Activated naive CD8-positive, alpha-beta T cell treated with anti-CD3 and anti-CD28 coated beads for 36 hours (primary cell): ENCODE results near the gene CSF2RB. TPM values are rescaled to one million over a fixed set of nuclear protein-coding genes. Genes with fewer than 3 reads are reported as not detected.

Experiments used
- DNase-seq: peaks from one replicate; pipeline ENCODE4 v3.0.0; 2021
- H3K27ac Mint-ChIP-seq: one replicate; pipeline ENCODE4 v1.8.0; 2022; ENCODE audit warnings: mild to moderate bottlenecking, moderate library complexity, mixed read lengths
- H3K27me3 Mint-ChIP-seq: one replicate; pipeline ENCODE4 v1.8.0; 2022; ENCODE audit warnings: mild to moderate bottlenecking, mixed read lengths
- H3K36me3 Mint-ChIP-seq: one replicate; pipeline ENCODE4 v1.8.0; 2021; ENCODE audit warnings: mild to moderate bottlenecking, mixed read lengths
- H3K4me1 Mint-ChIP-seq: one replicate; pipeline ENCODE4 v1.8.0; 2021; ENCODE audit warnings: mixed read lengths
- H3K4me3 Mint-ChIP-seq: one replicate; pipeline ENCODE4 v1.8.0; 2022; ENCODE audit warnings: mild to moderate bottlenecking, moderate library complexity, mixed read lengths
- H3K9me3 Mint-ChIP-seq: one replicate; pipeline ENCODE4 v1.8.0; 2022; ENCODE audit warnings: mixed read lengths
- total RNA-seq, 2 experiments: library from RNA; stranded (reverse); gene quantifications; one replicate each; pipeline ENCODE4 v1.2.3, GENCODE V29; 2021

The CSF2RB gene
- under 1 TPM; 0.14 to 0.31 TPM for total RNA-seq

DNA sequence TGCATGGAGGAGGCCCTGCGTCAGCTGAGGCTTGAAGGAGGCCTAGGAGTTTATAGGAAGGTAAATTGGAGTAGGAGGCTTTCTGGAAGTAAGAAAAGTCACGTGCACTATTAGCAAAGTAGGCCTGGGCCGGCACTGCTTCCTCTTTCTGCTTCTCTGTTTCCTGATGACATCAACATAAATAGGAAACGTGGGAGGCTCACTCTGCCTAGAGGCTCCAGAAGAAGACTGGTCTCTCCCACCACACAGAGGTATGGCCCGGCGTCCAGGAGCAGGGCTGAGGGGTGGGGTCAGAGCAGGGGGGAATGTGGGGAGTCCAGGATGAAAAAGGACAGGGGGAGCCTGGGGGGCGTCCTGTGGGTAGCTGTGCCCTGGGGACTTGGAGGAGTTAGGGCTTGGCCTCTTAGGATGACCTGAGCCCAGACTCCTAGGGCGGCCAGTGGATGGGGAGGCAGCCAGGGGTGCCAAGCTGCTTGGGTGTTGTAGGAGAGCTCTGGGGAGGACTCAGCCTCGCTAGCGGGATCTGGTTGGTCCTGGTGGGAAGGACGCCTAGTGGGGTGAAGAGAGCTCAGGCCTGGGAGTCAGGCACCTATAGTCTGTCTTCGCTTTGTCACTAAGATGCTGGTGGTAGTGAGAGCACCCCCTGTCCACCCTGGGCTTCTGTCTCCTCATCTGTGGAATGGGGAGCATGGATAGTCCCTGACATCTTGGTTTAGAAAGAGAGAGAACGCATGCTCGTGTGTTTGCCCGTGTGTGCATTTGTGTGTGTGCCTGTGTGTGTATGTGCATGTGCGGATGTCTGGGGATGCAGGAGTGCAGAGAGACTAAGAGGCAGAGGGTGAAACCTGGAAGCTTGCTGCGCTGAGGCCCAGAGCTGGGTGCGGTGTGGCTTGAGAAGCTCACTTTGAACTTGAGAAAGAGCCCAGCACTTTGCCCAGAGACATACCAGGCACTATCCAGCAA, at the start of gene CSF2RB:
TSS of gene CSF2RB (plus strand) at position 202 of the 963 bp plus-strand sequence. CDS start 8,580 bp downstream, outside the sequence.
- Mint-ChIP-seq H3K4me1 (no peaks in the 10 kb centered on the region), H3K9me3 (no peaks in the 10 kb centered on the region), H3K27ac (no peak within 1 kb of the TSS), H3K4me3 (no peak within 1 kb of the TSS), H3K36me3 (no peaks in the 10 kb centered on the region), H3K27me3 (peaks cover 18% of the 10 kb centered on the region)
- DNase-seq = no peak

GRCh38 chr22:36863979-36864378, 49.4 kb upstream of the CSF2RB start:
- H3K27ac Mint-ChIP-seq = no peak overlapping the region
- H3K36me3 Mint-ChIP-seq = no peaks in the 10 kb centered on the region
- peaks cover 3% of the 10 kb centered on the region for H3K27me3 Mint-ChIP-seq
- H3K4me1 Mint-ChIP-seq = peaks cover 16% of the 10 kb centered on the region
- DNase-seq = no peak
- no peaks in the 10 kb centered on the region for H3K9me3 Mint-ChIP-seq
- H3K4me3 Mint-ChIP-seq = no peak overlapping the region

DNA sequence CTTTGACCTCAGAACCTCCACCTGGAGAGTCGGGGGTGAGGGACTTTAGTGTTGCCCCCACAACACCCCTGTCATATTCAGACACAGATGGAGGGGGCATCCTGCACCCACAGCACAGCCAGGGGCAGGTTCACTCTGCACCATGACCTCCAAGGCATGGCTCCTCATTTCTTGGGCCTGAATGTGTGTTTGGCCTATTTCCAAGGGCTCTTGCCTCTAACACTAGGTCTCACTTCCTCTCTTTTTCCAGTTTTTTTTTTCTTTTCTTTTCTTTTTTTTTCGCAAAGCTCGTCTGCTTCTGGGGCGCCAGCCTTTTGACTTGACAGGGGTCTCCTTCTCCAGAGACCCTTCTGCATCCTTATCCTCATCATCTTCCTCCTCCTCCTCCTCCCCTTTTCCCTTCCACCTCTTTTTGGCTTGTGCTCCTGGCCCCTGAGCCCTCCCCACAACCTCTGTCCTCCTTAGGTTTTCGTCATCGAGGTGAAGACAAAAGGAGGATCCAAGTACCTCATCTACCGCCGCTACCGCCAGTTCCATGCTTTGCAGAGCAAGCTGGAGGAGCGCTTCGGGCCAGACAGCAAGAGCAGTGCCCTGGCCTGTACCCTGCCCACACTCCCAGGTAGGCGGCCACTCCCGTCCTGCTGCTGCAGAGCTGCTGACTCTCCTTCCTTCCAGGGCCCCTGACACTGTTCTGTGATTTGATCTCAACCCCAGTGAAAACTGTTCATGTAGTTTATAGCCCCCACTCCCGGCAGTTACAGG, 48.8 kb upstream of the CSF2RB start:
- Mint-ChIP-seq H3K4me3 (no peak overlapping the region), H3K27ac (no peak overlapping the region), H3K36me3 (no peaks in the 10 kb centered on the region), H3K9me3 (no peaks in the 10 kb centered on the region), H3K27me3 (peaks cover 3% of the 10 kb centered on the region), H3K4me1 (peaks cover 16% of the 10 kb centered on the region)
- no peak for DNase-seq

DNA sequence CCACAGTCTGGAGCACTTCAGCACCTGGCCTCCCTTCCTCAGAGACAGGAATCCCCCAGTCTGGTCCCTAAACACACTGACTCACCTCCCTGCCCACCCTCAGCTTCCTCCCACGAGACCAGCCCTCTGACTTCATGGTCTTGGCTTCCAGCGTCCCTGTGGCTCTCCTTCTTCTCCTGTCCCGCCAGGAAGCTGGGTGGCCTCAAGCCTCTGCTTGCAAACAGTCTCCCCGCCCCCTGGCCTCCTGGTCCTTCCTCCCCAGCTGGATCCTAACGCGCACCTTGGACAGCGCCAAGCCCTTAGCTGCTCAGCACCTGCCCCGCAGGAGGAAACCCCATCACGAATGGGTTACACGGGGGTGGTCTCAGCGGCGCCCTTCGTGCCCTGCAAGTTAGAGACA, 48.1 kb upstream of the CSF2RB start:
- peaks cover 3% of the 10 kb centered on the region for H3K27me3 Mint-ChIP-seq
- H3K36me3 Mint-ChIP-seq = no peaks in the 10 kb centered on the region
- no peaks in the 10 kb centered on the region for H3K9me3 Mint-ChIP-seq
- no peak overlapping the region for H3K4me3 Mint-ChIP-seq
- H3K27ac Mint-ChIP-seq = no peak overlapping the region
- no peak for DNase-seq
- H3K4me1 Mint-ChIP-seq = peaks cover 13% of the 10 kb centered on the region

DNA sequence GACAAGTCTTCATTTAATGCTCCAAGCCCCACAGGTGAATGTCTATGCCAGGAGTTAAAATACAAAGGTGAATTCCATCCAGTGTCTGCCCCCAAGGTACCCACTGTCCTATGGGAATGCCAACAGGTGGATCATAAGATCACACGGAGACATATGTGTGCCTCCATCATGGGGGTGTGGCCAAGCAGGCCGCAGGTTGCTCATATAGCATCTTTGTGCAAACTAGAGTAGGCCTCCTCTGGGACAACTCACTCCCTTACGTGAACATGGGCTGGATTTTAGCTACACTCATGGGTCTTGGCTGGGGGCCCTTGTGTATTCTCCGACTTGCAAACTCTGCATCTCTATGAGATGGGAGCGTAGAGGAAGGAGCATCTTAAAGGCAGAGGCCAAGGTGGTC, 45.7 kb upstream of the CSF2RB start:
- DNase-seq = no peak
- peaks cover 4% of the 10 kb centered on the region for H3K4me1 Mint-ChIP-seq
- no peak overlapping the region for H3K4me3 Mint-ChIP-seq
- no peaks in the 10 kb centered on the region for H3K36me3 Mint-ChIP-seq
- H3K27ac Mint-ChIP-seq = no peak overlapping the region
- H3K9me3 Mint-ChIP-seq = no peaks in the 10 kb centered on the region
- peaks cover 3% of the 10 kb centered on the region for H3K27me3 Mint-ChIP-seq

DNA sequence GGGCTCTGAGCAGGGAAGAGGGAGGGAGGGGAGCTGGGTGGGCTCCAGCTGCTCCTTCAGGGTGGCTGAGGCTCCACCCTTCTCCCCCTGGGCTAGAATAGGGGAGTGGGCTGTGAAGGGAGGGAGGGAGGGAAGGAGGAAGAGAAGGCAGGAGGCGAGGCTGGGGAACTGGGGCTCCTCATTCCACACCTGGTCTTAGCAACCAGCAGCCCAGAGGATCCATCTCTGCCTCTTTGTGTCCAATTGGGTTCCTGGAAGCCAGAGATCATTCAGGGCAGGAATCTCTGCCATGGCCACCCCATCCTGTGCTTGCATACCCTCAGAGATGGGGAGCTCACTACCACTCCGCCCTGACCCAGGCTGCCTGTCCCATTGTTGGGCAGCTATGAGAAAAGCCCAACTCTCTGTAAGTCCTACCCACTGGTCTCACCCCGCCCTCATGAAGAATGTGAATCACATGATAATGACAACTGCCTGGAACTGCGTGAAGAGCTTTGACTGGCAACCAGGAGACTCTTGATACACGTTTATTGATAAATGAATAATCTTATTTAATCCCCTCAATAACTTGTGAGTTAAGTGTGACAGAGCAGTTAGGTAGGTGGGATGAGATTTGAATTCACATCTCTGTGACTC, 44.8 kb upstream of the CSF2RB start:
- Mint-ChIP-seq H3K36me3 (no peaks in the 10 kb centered on the region), H3K27me3 (peaks cover 3% of the 10 kb centered on the region), H3K4me1 (peaks cover 11% of the 10 kb centered on the region), H3K27ac (no peak overlapping the region), H3K9me3 (no peaks in the 10 kb centered on the region), H3K4me3 (no peak overlapping the region)
- no peak for DNase-seq

- H3K4me1 Mint-ChIP-seq = peaks cover 12% of the 10 kb centered on the region
Observed at GRCh38 chr22:36870250-36870649, 43.2 kb upstream of the CSF2RB start.

GRCh38 chr22:36871669-36872081, 41.8 kb upstream of the CSF2RB start:
- Mint-ChIP-seq H3K9me3 (no peaks in the 10 kb centered on the region), H3K27me3 (peaks cover 3% of the 10 kb centered on the region), H3K36me3 (no peaks in the 10 kb centered on the region), H3K4me1 (peaks cover 12% of the 10 kb centered on the region), H3K27ac (no peak overlapping the region), H3K4me3 (no peak overlapping the region)
- no peak for DNase-seq

More at GRCh38 chr22:36870250-36870649, 43.2 kb upstream of the CSF2RB start:
- Mint-ChIP-seq H3K36me3 (no peaks in the 10 kb centered on the region), H3K27me3 (peaks cover 3% of the 10 kb centered on the region), H3K27ac (no peak overlapping the region), H3K4me3 (no peak overlapping the region), H3K9me3 (no peaks in the 10 kb centered on the region)
- no peak for DNase-seq

DNA sequence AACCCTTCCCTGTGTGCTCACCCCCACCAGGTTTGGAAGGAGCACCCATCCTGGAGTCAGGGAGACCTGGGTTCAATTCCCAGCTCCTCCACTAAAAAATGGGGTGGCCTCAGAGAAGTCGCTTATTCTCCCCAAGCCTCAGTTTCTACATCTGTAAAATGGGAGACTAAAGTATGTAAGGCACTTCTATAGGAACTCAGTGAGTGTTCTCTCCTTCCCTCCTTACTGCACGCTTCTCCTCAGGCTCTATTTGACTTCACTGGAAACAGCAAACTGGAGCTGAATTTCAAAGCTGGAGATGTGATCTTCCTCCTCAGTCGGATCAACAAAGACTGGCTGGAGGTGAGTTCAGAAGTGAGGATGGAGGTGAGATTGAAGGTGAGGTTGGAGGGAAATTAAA, 41.3 kb upstream of the CSF2RB start:
- H3K27ac Mint-ChIP-seq = no peak overlapping the region
- H3K9me3 Mint-ChIP-seq = no peaks in the 10 kb centered on the region
- no peaks in the 10 kb centered on the region for H3K36me3 Mint-ChIP-seq
- H3K27me3 Mint-ChIP-seq = peaks cover 3% of the 10 kb centered on the region
- DNase-seq = no peak
- peaks cover 12% of the 10 kb centered on the region for H3K4me1 Mint-ChIP-seq
- no peak overlapping the region for H3K4me3 Mint-ChIP-seq

- peaks cover 3% of the 10 kb centered on the region for H3K27me3 Mint-ChIP-seq
- peaks cover 12% of the 10 kb centered on the region for H3K4me1 Mint-ChIP-seq
- H3K27ac Mint-ChIP-seq = peak overlapping the region; percentile 36
- DNase-seq = no peak
- H3K9me3 Mint-ChIP-seq = no peaks in the 10 kb centered on the region
- H3K4me3 Mint-ChIP-seq = no peak overlapping the region
- no peaks in the 10 kb centered on the region for H3K36me3 Mint-ChIP-seq
Observed at GRCh38 chr22:36872866-36873498, 40.4 kb upstream of the CSF2RB start.

GRCh38 chr22:36873614-36874308, 39.7 kb upstream of the CSF2RB start:
- peak; percentile 46 for DNase-seq
- Mint-ChIP-seq H3K4me1 (peaks cover 12% of the 10 kb centered on the region), H3K9me3 (no peaks in the 10 kb centered on the region), H3K4me3 (no peak overlapping the region), H3K36me3 (no peaks in the 10 kb centered on the region), H3K27me3 (no peaks in the 10 kb centered on the region), H3K27ac (peak overlapping the region; percentile 83)

GRCh38 chr22:36874309-36874696, 39.1 kb upstream of the CSF2RB start:
- no peaks in the 10 kb centered on the region for H3K27me3 Mint-ChIP-seq
- H3K27ac Mint-ChIP-seq = peak overlapping the region; percentile 83
- peaks cover 12% of the 10 kb centered on the region for H3K4me1 Mint-ChIP-seq
- no peak overlapping the region for H3K4me3 Mint-ChIP-seq
- H3K9me3 Mint-ChIP-seq = no peaks in the 10 kb centered on the region
- H3K36me3 Mint-ChIP-seq = no peaks in the 10 kb centered on the region
- DNase-seq = no peak

DNA sequence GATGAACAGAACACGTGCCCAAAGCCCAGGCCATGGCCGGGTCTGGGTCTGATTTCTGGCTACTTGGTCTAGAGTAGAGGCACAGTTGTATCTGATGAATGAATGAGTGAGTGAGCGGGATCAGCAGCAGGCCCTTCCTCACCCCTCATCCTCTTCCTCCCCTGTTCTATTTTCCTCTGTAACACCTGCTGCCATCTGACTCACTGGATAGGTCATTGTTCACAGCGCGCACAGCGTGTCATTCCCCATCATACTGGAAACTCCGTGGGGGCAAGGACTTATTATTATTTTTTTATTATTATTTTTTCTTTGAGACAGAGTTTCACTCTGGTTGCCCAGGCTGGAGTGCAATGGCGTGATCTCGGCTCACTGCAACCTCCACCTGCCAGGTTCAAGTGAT, 38.7 kb upstream of the CSF2RB start:
- H3K27ac Mint-ChIP-seq = no peak overlapping the region

DNA sequence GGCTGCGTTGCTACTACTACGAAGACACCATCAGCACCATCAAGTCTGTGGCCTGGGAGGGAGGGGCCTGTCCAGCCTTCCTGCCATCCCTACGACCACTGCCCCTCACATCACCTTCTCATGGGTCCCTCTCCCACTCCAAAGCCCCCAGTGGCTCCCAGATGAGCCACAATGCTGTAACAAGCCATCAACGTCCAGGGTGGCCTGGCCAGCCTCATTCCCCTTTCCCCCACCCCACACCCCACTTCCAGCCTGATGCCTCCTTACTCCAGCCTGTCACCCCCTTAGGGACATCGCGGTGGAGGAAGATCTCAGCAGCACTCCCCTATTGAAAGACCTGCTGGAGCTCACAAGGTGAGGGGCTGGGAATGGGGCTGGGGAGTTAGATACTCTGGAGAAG, 37.7 kb upstream of the CSF2RB start:
- no peak overlapping the region for H3K27ac Mint-ChIP-seq
- no peak overlapping the region for H3K4me3 Mint-ChIP-seq
- DNase-seq = no peak
- H3K27me3 Mint-ChIP-seq = no peaks in the 10 kb centered on the region
- peaks cover 11% of the 10 kb centered on the region for H3K9me3 Mint-ChIP-seq
- H3K4me1 Mint-ChIP-seq = peaks cover 12% of the 10 kb centered on the region
- H3K36me3 Mint-ChIP-seq = no peaks in the 10 kb centered on the region

More for the DNA sequence above, 38.7 kb upstream of the CSF2RB start:
- peaks cover 12% of the 10 kb centered on the region for H3K4me1 Mint-ChIP-seq
- H3K9me3 Mint-ChIP-seq = peaks cover 2% of the 10 kb centered on the region
- no peaks in the 10 kb centered on the region for H3K36me3 Mint-ChIP-seq
- H3K27me3 Mint-ChIP-seq = no peaks in the 10 kb centered on the region
- DNase-seq = no peak
- no peak overlapping the region for H3K4me3 Mint-ChIP-seq
